Frontal cortex (tissue), 4 donors: ENCODE data around the gene ADAMTS19. TPM values are rescaled to one million over a fixed set of nuclear protein-coding genes. Genes with fewer than 3 reads are reported as not detected.
"Not testable (repeated sequence)": the region's sequence is repeated elsewhere in the genome, so short reads cannot be mapped to it uniquely, and the experiment has no call there.

ENCODE experiments used
- DNase-seq, 2 donors: peaks; one replicate each; pipeline ENCODE4 v3.0.0; 2012; ENCODE audit warnings: low spot score in 2 of 2
- FAIRE-seq: peaks from 2 replicates; lab custom pipeline; 2012; peaks lifted over from hg19 to GRCh38; lab: Jason Lieb, UNC
- total RNA-seq: library from RNA; depleted of rRNA; stranded (reverse); fragments of >200 nt; gene quantifications from one replicate; pipeline ENCODE4 v1.2.3, GENCODE V29; 2014
- donor health status: control.
- donor health status: control.
- donor health status: control.

ADAMTS19 gene, protein sequence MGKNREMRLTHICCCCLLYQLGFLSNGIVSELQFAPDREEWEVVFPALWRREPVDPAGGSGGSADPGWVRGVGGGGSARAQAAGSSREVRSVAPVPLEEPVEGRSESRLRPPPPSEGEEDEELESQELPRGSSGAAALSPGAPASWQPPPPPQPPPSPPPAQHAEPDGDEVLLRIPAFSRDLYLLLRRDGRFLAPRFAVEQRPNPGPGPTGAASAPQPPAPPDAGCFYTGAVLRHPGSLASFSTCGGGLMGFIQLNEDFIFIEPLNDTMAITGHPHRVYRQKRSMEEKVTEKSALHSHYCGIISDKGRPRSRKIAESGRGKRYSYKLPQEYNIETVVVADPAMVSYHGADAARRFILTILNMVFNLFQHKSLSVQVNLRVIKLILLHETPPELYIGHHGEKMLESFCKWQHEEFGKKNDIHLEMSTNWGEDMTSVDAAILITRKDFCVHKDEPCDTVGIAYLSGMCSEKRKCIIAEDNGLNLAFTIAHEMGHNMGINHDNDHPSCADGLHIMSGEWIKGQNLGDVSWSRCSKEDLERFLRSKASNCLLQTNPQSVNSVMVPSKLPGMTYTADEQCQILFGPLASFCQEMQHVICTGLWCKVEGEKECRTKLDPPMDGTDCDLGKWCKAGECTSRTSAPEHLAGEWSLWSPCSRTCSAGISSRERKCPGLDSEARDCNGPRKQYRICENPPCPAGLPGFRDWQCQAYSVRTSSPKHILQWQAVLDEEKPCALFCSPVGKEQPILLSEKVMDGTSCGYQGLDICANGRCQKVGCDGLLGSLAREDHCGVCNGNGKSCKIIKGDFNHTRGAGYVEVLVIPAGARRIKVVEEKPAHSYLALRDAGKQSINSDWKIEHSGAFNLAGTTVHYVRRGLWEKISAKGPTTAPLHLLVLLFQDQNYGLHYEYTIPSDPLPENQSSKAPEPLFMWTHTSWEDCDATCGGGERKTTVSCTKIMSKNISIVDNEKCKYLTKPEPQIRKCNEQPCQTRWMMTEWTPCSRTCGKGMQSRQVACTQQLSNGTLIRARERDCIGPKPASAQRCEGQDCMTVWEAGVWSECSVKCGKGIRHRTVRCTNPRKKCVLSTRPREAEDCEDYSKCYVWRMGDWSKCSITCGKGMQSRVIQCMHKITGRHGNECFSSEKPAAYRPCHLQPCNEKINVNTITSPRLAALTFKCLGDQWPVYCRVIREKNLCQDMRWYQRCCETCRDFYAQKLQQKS
- total RNA-seq, result 6.5 TPM

DNA sequence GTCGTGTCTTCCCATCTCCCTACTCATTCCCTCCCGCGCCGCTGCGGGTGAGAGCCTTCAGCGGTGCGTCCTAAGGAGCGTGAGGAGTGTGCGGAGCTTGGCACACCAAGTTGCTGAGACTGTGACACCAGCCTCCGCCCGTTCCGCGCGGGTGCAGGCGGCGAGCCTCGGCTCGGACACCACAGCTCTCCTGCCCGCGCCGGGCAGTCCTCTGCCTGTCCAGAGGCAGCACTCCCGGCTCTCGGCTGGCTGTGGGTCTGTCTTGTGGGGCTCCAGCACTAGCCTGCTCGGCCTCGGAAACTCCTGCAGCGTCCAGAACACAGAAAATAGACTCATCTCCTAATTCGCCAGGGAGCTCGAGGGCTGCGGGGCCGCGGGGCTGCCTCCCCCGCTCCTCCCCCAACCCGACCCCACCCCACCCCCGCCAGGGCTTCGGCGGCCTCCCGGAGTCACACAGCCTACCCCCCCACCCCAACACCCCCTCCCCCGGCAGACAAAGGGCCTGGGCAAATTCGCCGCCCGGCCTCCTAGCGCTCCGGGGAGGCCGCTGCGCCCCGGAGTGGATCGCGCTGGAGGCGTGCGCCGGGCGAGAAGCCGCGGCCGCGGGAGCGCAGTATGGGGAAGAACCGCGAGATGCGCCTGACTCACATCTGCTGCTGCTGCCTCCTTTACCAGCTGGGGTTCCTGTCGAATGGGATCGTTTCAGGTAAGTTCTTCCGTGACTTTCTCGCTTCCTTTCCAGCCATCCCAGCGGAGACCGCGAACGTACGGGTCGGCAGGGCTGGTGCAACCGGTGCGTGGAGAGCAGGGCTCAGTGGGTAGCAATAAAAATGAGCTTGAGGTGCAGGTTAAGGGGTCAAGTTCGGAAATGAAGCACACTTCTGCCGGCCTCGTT lies at the start of gene ADAMTS19:
Gene ADAMTS19, plus strand, starts transcription at position 522 of the 895 bp plus-strand sequence. Its CDS starts 94 bp downstream, at position 616.
- DNase-seq, result peak; percentile 26 to 39
- no peak for FAIRE-seq

GRCh38 chr5:129410488-129410887 lies 49.6 kb upstream of the ADAMTS19 start:
- no peak for DNase-seq
- no peak for FAIRE-seq

- no peak for DNase-seq
- FAIRE-seq, result no peak
Measured at GRCh38 chr5:129412721-129413120, 47.4 kb upstream of the ADAMTS19 start.

GRCh38 chr5:129413570-129413969 lies 46.5 kb upstream of the ADAMTS19 start:
- DNase-seq (no peak), FAIRE-seq (no peak)

GRCh38 chr5:129419292-129419691 lies 40.8 kb upstream of the ADAMTS19 start:
- no peak for FAIRE-seq
- no peak for DNase-seq

DNA sequence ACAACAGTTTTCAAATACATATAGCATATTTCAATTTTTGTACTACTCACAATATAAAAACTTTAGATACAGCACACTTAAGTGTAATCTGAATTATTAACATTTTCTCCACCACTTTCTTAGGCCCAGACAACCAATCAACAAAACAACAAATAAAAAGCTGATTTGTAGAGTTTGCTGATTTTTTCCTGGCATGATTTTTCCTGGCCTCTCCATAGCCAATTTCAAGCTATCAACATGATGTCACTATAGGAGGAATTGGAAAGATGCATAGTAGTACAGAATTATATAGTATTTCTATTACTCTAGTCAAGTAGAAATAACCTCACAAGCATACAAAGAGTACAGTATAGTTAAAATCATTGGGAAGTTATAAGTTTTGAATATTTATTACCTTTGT lies 35.1 kb upstream of the ADAMTS19 start:
- DNase-seq (no peak), FAIRE-seq (no peak)

DNA sequence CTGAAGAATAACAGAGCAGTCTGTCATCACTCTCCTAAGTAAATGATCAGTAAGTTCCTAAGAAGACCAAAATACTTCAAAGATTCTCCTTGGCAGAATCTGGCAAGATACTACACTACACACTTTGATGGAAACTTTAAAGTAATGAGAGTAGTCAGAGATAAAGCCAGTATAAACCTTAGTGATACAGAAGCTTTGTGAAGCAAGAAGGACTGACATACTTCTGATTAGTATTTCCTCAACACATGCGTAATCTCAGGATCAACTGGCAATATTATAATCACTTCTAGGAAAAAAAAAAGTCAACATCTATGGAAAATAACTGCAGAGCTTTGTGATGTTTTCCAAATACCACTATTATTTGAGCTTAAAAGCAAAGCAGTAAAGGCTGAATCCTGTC lies 34.0 kb upstream of the ADAMTS19 start:
- FAIRE-seq (no peak), DNase-seq (no peak)

- DNase-seq, FAIRE-seq: not testable (repeated sequence)
Measured at GRCh38 chr5:129428636-129429035, 31.5 kb upstream of the ADAMTS19 start.

DNA sequence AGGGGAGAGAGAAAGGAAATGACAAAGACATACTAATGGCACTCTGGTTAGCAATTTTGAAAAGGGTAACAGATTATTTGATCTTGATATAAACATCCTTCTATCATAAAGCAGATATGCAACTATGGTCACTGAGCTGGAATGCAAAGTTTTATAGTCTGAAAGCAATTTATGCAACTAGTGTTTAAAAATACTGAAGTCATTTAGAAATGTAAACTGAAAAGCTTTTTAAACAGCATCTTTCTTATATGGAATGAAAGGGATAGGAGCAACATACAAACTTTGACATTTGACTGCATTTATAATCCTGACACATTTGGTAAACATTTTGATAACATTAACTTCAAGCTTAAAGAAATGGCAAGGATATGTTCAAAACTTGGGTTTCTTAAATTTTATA lies 28.7 kb upstream of the ADAMTS19 start:
- FAIRE-seq, result no peak

GRCh38 chr5:129438322-129438721 lies 21.8 kb upstream of the ADAMTS19 start:
- DNase-seq, result no peak
- no peak for FAIRE-seq

More for the DNA sequence above, 28.7 kb upstream of the ADAMTS19 start:
- no peak for DNase-seq

- no peak for DNase-seq
- FAIRE-seq, result no peak
Measured at GRCh38 chr5:129440424-129440823, 19.7 kb upstream of the ADAMTS19 start.

GRCh38 chr5:129441096-129441495 lies 19.0 kb upstream of the ADAMTS19 start:
- FAIRE-seq (no peak), DNase-seq (no peak)

DNA sequence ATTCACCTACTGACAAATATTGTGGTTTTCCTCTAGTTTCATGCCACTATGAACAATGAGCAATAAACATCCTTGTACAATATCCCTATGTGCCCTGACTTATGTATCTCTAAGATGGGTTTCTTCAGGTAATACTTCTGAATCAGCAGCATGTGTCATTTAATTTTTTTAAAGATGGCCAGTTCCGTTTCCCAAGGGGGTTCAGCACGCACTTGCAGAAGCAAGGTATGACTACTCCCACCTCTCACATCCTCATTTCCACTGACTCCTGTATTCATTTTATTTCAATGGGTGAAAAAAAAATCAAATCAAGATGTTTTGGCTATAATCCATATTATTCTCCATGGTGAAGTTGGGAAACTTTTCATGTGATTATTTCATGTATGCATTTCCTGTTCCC lies 14.7 kb upstream of the ADAMTS19 start:
- DNase-seq, result no peak
- FAIRE-seq, result no peak

- FAIRE-seq (no peak), DNase-seq (no peak)
Measured at GRCh38 chr5:129447968-129448367, 12.1 kb upstream of the ADAMTS19 start.

- FAIRE-seq, result no peak
- no peak for DNase-seq
Measured at GRCh38 chr5:129448654-129449053, 11.4 kb upstream of the ADAMTS19 start.

- FAIRE-seq (no peak), DNase-seq (no peak)
Measured at GRCh38 chr5:129454461-129454860, 5.6 kb upstream of the ADAMTS19 start.

GRCh38 chr5:129459450-129459776 lies 685 bp upstream of the ADAMTS19 start:
- FAIRE-seq, result no peak

GRCh38 chr5:129460672-129460935 lies 506 bp downstream of the ADAMTS19 start:
- no peak for DNase-seq
- no peak for FAIRE-seq

More at GRCh38 chr5:129459450-129459776, 685 bp upstream of the ADAMTS19 start:
- DNase-seq, result no peak

DNA sequence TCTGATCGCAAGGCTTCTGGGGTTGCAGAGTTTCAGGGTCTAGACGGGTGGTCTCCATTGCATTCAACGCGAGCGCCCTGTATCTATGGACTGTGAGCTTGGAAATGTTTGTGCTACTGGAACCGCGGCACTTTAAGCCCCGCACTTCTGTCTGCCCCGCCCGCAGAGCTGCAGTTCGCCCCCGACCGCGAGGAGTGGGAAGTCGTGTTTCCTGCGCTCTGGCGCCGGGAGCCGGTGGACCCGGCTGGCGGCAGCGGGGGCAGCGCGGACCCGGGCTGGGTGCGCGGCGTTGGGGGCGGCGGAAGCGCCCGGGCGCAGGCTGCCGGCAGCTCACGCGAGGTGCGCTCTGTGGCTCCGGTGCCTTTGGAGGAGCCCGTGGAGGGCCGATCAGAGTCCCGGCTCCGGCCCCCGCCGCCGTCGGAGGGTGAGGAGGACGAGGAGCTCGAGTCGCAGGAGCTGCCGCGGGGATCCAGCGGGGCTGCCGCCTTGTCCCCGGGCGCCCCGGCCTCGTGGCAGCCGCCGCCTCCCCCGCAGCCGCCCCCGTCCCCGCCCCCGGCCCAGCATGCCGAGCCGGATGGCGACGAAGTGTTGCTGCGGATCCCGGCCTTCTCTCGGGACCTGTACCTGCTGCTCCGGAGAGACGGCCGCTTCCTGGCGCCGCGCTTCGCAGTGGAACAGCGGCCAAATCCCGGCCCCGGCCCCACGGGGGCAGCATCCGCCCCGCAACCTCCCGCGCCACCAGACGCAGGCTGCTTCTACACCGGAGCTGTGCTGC lies 1.0 kb downstream of the ADAMTS19 start:
- DNase-seq (peak; percentile 43 to 48), FAIRE-seq (no peak)
